ENCODE measurements around the gene OR1S1. TPM values are rescaled to one million over a fixed set of nuclear protein-coding genes. Genes with fewer than 3 reads are reported as not detected.

The OR1S1 gene
- total RNA-seq, 1 donor from 2014 or later: not detected

- Mint-ChIP-seq H3K4me3 (ENCODE audit: unreplicated experiment) (no peak overlapping the region), H3K27me3 (ENCODE audit: unreplicated experiment) (peaks cover 2% of the 10 kb centered on the region), H3K9me3 (ENCODE audit: unreplicated experiment) (no peaks in the 10 kb centered on the region), H3K4me1 (ENCODE audit: low read depth, unreplicated experiment) (no peaks in the 10 kb centered on the region), H3K36me3 (ENCODE audit: unreplicated experiment) (no peaks in the 10 kb centered on the region), H3K27ac (ENCODE audit: unreplicated experiment) (no peak overlapping the region)
- no peak for DNase-seq
- TF ChIP-seq CTCF (IDR thresholded peaks at IDR 0.05; ENCODE audit: partially characterized antibody, unreplicated experiment): no peak
These were observed 10.2 kb downstream of the OR1S1 start for GRCh38 chr11:58222721-58223120.

GRCh38 chr11:58227956-58228615 is 15.6 kb downstream of the OR1S1 start:
- H3K27ac Mint-ChIP-seq (ENCODE audit: unreplicated experiment): no peak overlapping the region
- TF ChIP-seq CTCF (IDR thresholded peaks at IDR 0.05; ENCODE audit: partially characterized antibody, unreplicated experiment): no peak
- H3K9me3 Mint-ChIP-seq (ENCODE audit: unreplicated experiment): no peaks in the 10 kb centered on the region
- H3K36me3 Mint-ChIP-seq (ENCODE audit: unreplicated experiment): no peaks in the 10 kb centered on the region
- no peak for DNase-seq
- H3K4me1 Mint-ChIP-seq (ENCODE audit: low read depth, unreplicated experiment): no peaks in the 10 kb centered on the region
- H3K4me3 Mint-ChIP-seq (ENCODE audit: unreplicated experiment): no peak overlapping the region
- no peaks in the 10 kb centered on the region for H3K27me3 Mint-ChIP-seq (ENCODE audit: unreplicated experiment)

- no peaks in the 10 kb centered on the region for H3K27me3 Mint-ChIP-seq (ENCODE audit: unreplicated experiment)
- no peak overlapping the region for H3K4me3 Mint-ChIP-seq (ENCODE audit: unreplicated experiment)
- H3K36me3 Mint-ChIP-seq (ENCODE audit: unreplicated experiment): no peaks in the 10 kb centered on the region
- DNase-seq: no peak
- H3K27ac Mint-ChIP-seq (ENCODE audit: unreplicated experiment): no peak overlapping the region
- no peaks in the 10 kb centered on the region for H3K4me1 Mint-ChIP-seq (ENCODE audit: low read depth, unreplicated experiment)
- H3K9me3 Mint-ChIP-seq (ENCODE audit: unreplicated experiment): peaks cover 3% of the 10 kb centered on the region
- TF ChIP-seq CTCF (IDR thresholded peaks at IDR 0.05; ENCODE audit: partially characterized antibody, unreplicated experiment): no peak
These were observed 31.4 kb downstream of the OR1S1 start for GRCh38 chr11:58243954-58244353.

GRCh38 chr11:58254936-58255335 is 42.4 kb downstream of the OR1S1 start:
- no peak overlapping the region for H3K4me3 Mint-ChIP-seq (ENCODE audit: unreplicated experiment)
- DNase-seq: no peak
- H3K4me1 Mint-ChIP-seq (ENCODE audit: low read depth, unreplicated experiment): no peaks in the 10 kb centered on the region
- peaks cover 2% of the 10 kb centered on the region for H3K9me3 Mint-ChIP-seq (ENCODE audit: unreplicated experiment)
- no peak overlapping the region for H3K27ac Mint-ChIP-seq (ENCODE audit: unreplicated experiment)
- H3K27me3 Mint-ChIP-seq (ENCODE audit: unreplicated experiment): no peaks in the 10 kb centered on the region
- TF ChIP-seq CTCF (IDR thresholded peaks at IDR 0.05; ENCODE audit: partially characterized antibody, unreplicated experiment): no peak
- no peaks in the 10 kb centered on the region for H3K36me3 Mint-ChIP-seq (ENCODE audit: unreplicated experiment)

DNA sequence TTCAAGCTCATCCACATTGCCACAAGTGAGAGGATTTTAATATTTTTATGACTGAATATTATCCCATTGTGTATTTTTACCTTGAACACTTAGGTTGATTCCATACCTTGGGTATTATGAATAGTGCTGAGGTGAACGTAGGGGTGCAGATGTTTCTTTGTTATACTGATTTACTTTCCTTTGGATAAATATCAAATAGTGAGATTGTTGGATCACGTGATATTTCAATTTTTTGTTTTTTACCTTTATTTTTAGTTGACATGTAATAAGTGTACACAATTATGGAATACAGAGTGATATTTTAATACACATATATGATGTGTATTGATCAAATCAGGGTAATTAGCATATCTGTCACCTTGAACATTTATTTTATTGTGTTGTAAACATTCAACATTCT is 47.5 kb downstream of the OR1S1 start:
- H3K27me3 Mint-ChIP-seq (ENCODE audit: unreplicated experiment): no peaks in the 10 kb centered on the region
- no peak for TF ChIP-seq CTCF (IDR thresholded peaks at IDR 0.05; ENCODE audit: partially characterized antibody, unreplicated experiment)
- H3K9me3 Mint-ChIP-seq (ENCODE audit: unreplicated experiment): no peaks in the 10 kb centered on the region
- no peak for DNase-seq
- H3K27ac Mint-ChIP-seq (ENCODE audit: unreplicated experiment): no peak overlapping the region
- H3K4me1 Mint-ChIP-seq (ENCODE audit: low read depth, unreplicated experiment): no peaks in the 10 kb centered on the region
- H3K36me3 Mint-ChIP-seq (ENCODE audit: unreplicated experiment): no peaks in the 10 kb centered on the region
- no peak overlapping the region for H3K4me3 Mint-ChIP-seq (ENCODE audit: unreplicated experiment)

Other genes with a start within 250 kb of the OR1S1 start
- not detected for gene OR9Q1, start 188.8 kb upstream of the OR1S1 start, total RNA-seq (ENCODE audit: unreplicated experiment)
- gene OR6Q1, start 181.8 kb upstream of the OR1S1 start, total RNA-seq (ENCODE audit: unreplicated experiment): not detected
- not detected for gene OR9I1, start 87.2 kb upstream of the OR1S1 start, total RNA-seq (ENCODE audit: unreplicated experiment)
- not detected for gene OR9Q2, start 23.6 kb upstream of the OR1S1 start, total RNA-seq (ENCODE audit: unreplicated experiment)
- gene OR1S2, start 8.6 kb upstream of the OR1S1 start, total RNA-seq (ENCODE audit: unreplicated experiment): not detected
- gene OR10Q1, start 16.2 kb downstream of the OR1S1 start, total RNA-seq (ENCODE audit: unreplicated experiment): not detected
- gene OR10W1, start 55.5 kb downstream of the OR1S1 start, total RNA-seq (ENCODE audit: unreplicated experiment): not detected
- gene OR5B17, start 146.3 kb downstream of the OR1S1 start, total RNA-seq (ENCODE audit: unreplicated experiment): not detected
- not detected for gene OR5B3, start 194.2 kb downstream of the OR1S1 start, total RNA-seq (ENCODE audit: unreplicated experiment)
- gene OR5B2, start 215.4 kb downstream of the OR1S1 start, total RNA-seq (ENCODE audit: unreplicated experiment): not detected
- gene OR5B12, start 229.5 kb downstream of the OR1S1 start, total RNA-seq (ENCODE audit: unreplicated experiment): not detected